GM18861 (cell line): ENCODE data around the gene TTLL6.
"Not testable (repeated sequence)": the region's sequence is repeated elsewhere in the genome, so short reads cannot be mapped to it uniquely, and the experiment has no call there.

Experiments
- ATAC-seq: cut with Tn5 transposase; IDR thresholded peaks from one replicate; pipeline ENCODE4 v1.9.1; 2021; ENCODE audit not compliant: unreplicated experiment

The TTLL6 gene

DNA sequence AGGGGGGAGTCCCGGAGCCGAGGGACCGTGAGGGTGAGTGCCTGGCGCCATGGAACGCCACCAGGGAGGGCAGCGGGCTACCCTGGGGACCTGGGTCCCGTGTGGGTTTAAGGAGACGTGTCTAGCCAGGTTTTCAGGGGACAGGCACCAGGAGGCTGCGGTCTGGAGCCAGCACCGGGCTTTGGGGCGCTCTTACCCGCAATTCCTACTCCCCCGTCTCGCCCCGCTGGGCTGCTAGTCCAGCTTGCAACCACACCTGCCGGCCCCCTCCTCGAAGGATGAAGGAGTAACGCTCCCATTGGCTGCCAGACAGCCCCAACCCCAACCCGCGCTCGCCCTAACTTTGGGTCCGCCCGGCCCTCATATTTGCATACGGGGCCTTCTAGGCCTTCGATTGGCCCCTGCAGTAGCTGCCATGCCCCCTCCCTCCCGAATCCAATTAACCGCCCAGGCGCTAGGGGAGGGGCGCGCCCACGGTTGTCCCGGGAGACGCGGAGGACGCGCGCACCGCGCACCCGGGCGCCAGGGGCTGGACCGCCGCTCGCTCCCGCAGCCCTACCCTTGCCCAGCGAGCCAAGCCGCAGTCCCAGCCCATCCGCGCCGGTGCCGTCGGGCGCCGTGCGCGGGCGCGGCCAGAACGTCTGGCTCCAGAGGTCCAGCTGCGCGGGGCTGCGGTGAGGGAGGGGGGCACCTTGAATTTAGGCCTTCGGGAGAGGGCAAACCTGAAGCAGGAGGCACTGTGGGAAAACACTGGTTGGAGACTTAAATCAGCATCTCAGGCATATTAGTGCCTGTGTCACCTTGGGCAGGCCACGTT is at the start of gene TTLL6:
Gene TTLL6, minus strand, starts transcription at position 456 of the 817 bp plus-strand sequence. Its CDS starts 157 bp downstream, at position 299.
- ATAC-seq, result peak; percentile 61

DNA sequence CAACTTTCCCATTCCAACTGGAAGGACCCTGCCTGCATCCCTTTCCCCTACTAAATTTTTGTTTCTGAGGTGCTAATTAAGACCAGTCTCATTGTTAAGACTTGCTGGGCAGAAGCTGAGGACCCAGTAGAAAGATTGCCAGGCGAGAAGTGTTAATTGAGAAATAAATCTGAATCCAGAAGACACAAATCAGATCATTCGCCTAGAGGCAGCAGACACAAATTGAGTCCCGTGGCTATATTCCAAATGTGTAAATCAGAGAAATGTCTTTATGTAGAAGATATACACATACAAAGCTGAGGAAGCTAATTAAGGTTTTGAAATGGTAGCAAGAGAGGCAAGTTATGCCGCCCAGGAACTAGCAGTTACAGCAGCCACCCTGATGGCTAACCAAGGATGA is 43.4 kb upstream of the TTLL6 start:
- no peak for ATAC-seq

DNA sequence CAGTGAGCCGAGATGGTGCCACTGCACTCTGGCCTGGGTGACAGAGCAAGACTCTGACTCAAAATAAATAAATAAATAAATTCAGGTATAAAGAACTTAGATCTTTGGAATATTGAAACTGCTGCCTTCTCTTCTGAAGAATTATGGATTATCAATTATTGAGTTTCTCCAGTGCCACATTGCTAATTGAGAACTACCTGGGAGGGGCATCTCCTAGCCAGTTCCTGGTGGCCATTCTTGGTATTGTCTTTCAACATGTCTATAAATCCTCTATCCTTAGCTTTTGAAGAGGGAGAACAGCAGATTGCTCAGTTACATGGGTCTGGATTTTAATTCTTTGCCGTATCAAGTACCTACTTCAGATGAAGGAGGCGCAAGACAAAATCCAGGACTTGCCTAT is 43.0 kb upstream of the TTLL6 start:
- no peak for ATAC-seq

DNA sequence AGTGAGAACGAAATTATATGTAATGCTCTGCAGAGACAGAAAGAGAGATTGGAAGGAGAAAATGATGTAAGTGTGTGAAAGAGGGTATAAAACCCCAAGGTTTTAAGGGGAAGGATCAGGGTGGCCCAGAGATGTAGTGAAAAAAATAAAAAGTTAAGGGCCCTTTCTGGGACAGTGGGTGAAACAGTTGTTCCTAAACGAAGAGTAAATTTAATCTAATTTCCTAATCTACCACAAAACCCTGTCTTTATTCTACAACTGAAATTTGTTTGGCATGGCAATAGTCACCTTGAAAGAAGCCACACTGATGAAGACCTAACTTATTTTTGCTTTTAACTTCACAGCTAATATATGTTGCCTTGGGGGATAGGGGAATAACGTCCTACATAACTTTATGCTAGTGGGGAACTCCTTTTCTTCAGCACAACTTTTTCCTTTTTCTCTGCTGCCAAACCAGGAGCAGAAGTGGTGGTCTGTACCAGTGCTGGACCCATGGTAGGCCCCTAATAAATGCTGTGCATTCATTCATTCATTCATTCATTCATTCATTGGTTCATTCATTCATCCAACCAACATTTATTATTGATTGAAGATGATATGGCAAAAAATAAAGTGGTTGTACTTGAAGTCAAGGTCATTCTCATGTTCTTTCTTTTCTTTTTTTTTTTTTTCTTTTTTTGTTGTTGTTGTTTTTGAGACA is 39.2 kb upstream of the TTLL6 start:
- no peak for ATAC-seq

DNA sequence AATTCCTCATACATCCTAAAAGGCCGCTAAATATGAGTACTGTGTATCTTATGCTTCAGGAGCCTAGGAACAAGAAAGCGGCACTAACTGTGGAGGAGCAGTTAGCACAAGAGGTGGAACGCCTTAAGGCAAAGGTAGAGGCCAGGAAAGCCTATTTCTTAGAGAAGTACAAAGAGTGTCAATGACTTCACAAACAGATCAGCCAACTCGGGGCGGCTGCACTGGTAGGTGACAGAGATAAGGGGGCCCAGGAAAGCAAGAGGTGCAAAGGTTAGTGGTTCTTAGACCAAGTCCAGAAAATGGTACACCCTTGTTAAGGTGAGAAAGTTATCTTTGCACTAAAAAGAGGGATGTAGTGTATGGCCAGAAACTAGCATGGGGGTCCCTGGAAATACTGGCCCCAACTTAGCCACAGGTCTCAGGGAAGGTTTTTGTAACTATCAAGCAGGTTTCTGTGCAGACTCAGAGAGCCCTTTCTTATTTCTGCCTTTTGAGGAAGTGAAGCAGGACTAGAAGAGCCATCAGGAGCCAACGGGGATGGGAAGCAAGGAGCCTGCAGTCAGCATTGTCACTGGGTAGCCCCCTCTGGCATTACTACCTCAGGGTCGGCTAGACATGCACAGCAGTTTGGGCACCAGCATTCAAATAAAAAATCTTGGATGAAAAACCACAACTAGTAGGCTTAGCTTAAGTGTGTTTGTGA is 37.9 kb upstream of the TTLL6 start:
- ATAC-seq, result no peak

DNA sequence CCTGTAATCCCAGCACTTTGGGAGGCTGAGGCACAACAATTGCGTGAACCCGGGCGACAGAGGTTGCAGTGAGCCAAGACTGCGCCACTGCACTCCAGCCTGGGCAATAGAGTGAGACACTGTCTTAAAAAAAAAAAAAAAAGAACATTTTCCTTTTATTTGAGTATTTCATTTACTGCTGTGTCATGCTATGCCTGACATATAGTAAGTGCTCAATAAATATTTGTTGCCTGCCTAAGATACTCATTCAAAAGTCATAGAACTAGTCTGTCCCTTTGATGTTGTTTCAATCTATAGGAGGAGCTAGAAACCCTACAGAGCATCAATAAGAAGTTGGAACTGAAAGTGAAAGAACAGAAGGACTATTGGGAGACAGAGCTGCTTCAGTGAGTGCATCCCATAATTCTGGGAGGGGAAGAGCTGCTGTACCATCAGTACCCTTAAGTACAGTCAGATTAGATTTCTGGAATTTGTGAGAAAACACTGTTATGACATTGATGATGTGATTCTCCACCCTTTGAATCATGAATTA is 33.8 kb upstream of the TTLL6 start:
- ATAC-seq, result no peak

DNA sequence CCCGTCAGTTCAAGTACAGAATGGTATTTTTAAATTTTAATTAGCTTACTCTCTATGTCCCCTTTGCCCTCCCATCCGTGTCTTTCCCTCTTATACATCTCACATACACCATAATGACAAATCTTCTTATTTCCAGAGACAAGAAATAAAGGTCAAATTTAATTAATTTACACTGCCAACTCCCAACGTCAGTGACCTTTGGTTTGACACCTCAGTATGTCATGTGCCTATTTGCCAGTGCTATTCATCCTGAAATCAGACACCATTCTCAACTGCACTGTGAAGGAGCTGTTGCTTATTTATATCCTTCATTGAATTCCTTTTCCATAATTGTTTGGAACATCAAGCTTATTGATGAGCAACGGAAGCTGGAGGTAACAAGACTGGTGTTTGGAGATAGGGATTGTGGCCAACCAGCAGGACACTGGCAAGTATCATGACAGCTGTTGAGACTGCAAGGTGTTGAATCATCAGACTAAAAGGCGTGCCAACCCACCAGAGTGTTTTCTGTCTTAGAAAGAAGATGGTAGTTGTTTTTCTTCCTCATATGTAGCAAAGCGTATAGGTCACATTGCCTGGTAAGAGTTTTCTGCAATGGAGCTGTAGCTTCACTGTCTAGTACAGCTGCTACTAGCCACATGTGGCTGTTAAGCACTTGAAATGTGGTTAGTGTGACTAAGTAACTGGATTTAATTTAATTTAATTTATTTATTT is 26.3 kb upstream of the TTLL6 start:
- no peak for ATAC-seq

DNA sequence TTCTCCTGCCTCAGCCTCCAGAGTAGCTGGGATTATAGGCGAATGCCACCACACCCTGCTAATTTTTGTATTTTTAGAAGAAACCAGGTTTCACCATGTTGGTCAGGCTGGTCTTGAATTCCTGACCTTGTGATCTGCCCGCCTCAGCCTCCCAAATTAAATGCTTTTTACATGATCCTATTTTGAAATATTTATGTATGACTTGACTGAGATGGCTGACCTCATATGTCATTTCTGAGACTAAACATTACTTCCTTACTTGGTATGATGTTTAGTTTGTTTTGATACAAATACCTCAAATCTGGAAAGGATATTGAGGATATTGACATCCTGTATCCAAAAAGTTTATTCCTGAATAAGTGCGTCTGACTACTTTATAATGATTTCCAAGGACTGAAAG is 25.7 kb upstream of the TTLL6 start:
- ATAC-seq, result no peak

DNA sequence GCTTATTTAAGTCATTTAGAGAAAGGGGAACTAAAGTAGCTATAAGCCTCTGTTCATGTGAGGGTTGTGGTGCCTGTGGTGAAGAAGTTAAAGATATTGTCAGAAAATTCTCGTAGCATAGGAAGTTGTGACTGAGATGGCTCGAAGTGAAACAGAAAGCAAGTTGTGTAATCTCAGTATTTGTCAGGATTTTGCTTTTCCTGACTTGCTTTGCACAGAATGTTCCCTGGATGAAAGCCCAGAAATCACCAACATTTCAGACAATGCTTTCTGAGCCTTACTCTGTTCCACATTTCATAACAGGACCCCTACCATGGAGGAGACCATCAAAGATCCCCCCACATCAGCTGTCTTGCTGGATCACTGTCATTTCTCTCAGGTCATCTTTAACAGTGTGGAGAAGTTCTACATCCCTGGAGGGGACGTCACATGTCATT is 24.4 kb upstream of the TTLL6 start:
- peak; percentile 75 for ATAC-seq

DNA sequence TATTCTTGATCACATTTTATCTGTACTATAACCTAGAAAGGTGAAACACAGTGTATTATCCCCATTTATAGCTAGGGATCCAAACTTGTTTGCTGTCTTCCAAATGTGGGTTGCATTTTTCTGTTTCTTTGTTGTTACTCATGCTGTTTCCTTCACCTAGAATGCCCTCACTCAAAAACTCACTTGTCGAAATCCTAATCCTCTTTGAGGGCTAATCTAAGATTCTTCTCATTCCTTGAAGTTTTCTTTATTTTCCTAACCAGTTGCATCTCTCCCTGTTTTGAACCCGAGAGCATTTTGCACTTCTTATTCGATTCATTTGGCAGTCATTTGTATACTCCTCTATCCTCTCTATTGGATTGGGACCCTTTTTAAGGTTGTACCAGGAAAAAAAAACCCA is 23.4 kb upstream of the TTLL6 start:
- ATAC-seq, result no peak

DNA sequence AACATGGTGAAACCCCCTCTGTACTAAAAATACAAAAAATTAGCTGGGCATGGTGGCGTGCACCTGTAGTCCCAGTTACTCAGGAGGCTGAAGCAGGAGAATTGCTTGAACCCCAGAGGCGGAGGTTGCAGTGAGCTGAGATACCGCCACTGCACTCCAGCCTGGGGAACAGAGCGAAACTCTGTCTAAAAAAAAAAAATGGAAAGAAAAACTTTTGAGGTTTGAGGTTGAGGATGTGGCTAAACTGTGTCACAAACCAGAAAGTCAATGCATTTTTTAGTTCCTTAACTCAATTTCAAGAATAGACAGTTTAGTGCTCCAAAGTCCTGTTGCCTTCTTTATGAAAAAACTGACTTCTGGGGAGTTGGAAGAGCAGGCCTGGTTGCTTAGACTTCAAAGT is 20.4 kb upstream of the TTLL6 start:
- not testable (repeated sequence) for ATAC-seq

DNA sequence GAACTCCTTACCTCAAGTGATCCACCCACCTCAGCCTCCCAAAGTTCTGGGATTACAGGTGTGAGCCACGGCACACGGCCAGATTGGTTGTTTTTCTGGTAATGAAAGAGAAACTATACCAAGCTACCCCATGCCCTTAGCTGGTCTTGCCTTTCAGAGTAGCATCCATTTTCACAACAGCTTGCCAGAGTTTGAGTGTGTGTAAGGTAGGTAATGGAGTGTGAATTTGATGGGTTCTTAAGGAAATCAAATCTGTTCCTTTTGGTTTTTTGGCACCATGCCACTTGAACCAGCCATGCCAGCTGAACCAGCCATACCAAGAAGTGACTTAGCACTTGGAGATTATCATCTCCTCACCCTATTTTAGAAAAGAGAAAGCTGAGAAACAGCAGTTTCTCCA is 18.9 kb upstream of the TTLL6 start:
- no peak for ATAC-seq

DNA sequence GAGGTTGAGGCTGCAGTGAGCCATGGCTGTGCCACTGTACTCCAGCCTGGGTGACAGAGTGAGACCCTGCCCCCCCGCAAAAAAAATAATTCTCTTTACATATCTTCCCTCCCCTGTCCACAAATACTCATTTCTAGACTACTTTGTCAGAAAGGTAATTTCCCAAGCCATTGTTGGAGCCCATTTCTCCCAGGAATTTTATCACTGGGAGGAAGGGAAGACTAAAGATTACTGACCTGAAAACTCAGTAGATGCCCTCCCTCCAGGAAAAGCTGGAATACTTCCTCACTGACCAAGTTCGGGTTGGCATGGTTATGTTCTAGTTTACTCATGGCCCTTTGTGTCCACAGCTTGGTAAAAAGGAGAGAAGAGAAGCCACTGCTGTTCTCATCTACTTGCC is 17.9 kb upstream of the TTLL6 start:
- ATAC-seq, result no peak

DNA sequence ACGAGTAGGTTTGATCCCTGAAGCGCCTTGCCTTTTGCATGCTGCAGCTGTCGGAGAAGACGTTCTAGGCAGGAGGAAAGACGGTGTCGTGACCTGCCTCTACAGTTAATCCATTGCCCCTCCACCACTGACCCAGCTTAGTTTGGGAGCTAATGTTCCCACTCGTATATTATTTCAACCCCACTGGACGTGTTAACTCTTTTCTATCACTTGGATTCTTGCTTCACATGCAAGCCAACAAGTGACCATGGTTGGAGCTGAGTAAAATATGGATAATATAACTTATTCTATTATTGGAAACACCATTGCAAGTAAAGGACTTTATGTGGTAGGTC is 14.5 kb upstream of the TTLL6 start:
- ATAC-seq, result no peak

DNA sequence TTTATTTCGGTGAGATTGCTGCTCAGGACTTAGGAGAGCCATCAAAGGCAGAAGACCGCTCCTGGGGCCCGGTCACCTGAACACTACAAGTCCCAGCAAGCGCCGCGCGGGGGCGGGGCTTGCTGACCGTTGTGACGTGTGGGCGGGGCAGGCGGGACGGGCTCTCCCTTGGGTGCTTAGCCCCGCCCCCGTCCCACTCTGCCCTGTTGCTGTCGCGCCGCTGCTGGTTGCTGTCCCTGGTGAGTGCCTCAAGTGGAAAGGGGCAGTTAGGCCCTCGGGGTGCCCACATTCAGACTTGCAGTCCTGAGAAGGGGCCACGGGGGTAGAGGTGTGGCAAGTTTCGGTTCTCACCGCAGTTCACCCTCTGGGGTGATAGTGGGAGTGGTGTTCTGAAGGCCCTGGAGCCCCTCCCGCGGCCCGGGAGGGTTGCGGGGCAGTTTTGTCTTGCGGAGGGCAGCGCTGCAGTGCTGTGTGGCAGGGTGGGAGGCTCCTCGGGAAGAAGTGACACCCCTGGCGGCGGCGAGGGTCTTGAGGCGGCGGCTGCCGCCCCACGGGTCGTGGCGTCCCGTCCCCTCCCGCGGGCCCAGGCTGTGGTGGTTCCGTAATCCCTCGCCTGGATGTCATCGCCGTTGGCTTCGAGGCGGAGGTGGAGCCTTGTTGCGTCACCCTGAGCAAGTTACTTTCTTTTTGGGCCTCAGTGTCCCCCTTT is 14.0 kb upstream of the TTLL6 start, which contains the start of gene CALCOCO2:
Gene CALCOCO2, plus strand, starts transcription at position 196 of the 709 bp plus-strand sequence. CDS start 10,673 bp downstream, outside the sequence.
- ATAC-seq, result peak; percentile 78

DNA sequence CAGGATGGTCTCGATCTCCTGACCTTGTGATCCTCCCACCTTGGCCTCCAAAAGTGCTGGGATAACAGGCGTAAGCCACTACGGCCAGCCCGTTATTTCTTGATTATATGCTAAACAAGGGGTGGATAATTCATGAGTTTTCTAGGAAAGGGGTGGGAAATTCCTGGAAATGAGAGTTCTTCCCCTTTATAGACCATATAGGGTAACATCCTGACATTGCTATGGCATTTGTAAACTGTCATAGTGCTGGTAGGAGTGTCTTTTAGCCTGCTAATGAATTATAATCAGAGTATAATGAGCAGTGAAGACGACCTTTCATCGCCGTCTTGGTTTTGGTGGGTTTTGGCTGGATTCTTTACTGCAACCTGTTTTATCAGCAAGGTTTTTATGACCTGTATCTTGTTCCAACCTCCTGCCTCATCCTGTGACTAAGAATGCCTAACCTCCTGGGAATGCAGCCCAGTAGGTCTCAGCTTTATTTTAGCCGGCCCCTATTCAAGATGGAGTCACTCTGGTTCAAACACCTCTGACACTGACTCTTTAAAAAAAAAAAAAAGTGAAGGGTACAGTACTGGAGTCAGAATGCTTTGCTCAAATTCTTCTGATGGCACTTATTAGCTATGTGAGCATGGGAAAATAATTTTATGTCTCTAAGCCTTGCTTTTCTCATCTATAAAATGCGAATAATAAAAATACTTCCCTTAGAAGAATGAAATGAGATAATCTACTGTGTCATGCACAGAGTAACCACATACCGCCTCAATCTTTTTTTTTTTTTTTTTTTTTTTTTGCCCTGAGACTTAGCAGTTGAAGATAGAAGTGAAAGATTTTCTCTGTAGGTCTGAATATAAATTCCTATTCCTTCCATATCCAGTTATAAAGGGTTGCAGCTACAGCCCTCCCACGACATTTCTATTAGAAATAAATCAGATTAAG is 8.7 kb upstream of the TTLL6 start:
- ATAC-seq, result no peak

DNA sequence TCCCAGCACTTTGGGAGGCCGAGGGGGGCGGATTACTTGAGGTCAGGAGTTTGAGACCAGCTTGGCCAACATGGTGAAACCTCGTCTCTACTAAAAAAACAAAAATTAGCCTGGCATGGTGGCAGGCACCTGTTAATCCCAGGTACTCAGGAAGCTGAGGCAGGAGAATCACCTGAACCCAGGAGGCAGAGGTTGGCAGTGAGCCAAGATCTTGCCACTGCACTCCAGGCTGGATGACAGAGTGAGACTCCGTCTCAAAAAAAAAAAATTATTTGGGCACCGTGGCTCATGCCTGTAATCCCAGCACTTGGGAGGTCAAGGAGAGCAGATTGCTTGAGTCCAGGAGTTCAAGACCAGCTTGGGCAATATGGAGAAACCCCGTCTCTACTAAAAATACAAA is 3.9 kb upstream of the TTLL6 start:
- not testable (repeated sequence) for ATAC-seq

DNA sequence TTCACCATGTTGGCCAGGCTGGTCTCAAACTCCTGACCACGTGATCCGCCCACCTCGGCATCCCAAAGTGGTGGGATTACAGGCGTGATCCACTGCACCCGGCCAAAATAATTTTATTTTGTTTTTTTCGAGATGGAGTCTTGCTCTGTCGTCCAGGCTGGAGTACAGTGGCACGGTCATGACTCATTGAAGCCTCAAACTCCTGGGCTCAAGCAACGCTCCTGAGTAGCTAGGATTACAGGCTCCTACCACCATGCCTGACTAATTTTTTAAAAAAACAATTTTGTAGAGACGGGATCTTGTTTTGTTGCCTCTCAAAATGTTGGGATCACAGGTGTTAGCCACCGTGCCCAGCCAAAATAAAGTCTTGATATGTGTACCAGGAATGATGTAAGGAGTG is 2.4 kb upstream of the TTLL6 start:
- ATAC-seq, result no peak

DNA sequence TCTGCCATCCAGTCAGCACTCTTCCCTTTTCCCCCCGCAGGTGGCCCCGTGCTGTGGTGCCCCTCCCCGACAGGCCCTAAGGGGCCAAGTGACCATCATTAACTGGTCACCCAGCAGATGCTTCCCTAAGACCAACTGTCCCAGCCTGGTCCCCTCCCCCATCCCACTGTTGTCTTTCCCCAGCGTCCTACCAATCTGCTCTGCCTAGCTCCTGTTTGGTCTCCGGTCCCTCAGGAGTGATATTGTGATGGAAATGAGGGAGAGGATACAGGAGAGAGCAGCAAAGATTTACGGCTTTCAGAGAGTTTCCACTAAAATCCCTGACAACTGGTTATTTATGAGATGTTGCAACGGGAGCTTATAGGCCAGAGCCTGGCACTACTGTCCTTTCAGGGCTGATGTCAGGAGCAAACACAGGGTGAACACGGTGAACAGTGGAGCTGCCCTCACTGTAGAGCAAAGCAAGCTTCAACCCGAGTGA is 1.4 kb upstream of the TTLL6 start:
- ATAC-seq, result no peak
